Lung (tissue), 12 donors: ENCODE results near the gene TTLL3. TPM values are rescaled to one million over a fixed set of nuclear protein-coding genes. Genes with fewer than 3 reads are reported as not detected.

Experiments
- ATAC-seq: fragments of 200-7000 bp; cut with Tn5 transposase; one replicate; pipeline ENCODE4 v1.9.1; 2020; ENCODE audit warnings: moderate number of reproducible peaks; ENCODE audit not compliant: insufficient read depth, low FRiP score
- DNase-seq, 3 donors: peaks; one replicate each; pipeline ENCODE4 v3.0.0-alpha.2; 2013 to 2017
- H3K27ac ChIP-seq, 2 donors: one replicate each; pipeline ENCODE4 v1.5.1; 2013; ENCODE audit warnings: mild to moderate bottlenecking in 2 of 2, moderate library complexity in 2 of 2, control low read depth in 1 of 2, inconsistent platforms in 1 of 2, low read depth in 1 of 2, low read length in 1 of 2
- H3K27me3 ChIP-seq, 3 donors: one replicate each; pipeline ENCODE4 v1.5.1; 2013; ENCODE audit warnings: low read length in 2 of 3; ENCODE audit not compliant: control insufficient read depth in 3 of 3, insufficient read depth in 3 of 3
- H3K36me3 ChIP-seq, 4 donors: one replicate each; pipeline ENCODE4 v1.5.1; 2013; ENCODE audit warnings: low read length in 4 of 4, mild to moderate bottlenecking in 1 of 4, moderate library complexity in 1 of 4; ENCODE audit not compliant: control insufficient read depth in 4 of 4, insufficient read depth in 4 of 4
- H3K4me1 ChIP-seq, 5 donors: one replicate each; pipeline ENCODE4 v1.5.1; 2013; ENCODE audit warnings: low read length in 5 of 5, mild to moderate bottlenecking in 2 of 5, moderate library complexity in 1 of 5; ENCODE audit not compliant: control insufficient read depth in 5 of 5, insufficient read depth in 5 of 5
- H3K4me3 ChIP-seq: one replicate; pipeline ENCODE4 v1.5.1; 2013; ENCODE audit warnings: mild to moderate bottlenecking, control low read depth, moderate library complexity
- H3K9ac ChIP-seq, 2 donors: one replicate each; pipeline ENCODE4 v1.5.1; 2013; ENCODE audit warnings: low read length in 2 of 2, control low read depth in 1 of 2; ENCODE audit not compliant: insufficient read depth in 1 of 2
- H3K9me3 ChIP-seq, 4 donors: one replicate each; pipeline ENCODE4 v1.5.1; 2013; ENCODE audit warnings: low read length in 3 of 4, mild to moderate bottlenecking in 1 of 4, moderate library complexity in 1 of 4; ENCODE audit not compliant: control insufficient read depth in 4 of 4, insufficient read depth in 3 of 4
- CTCF ChIP-seq: IDR thresholded peaks from 2 replicates; pipeline ENCODE4 v1.5.1; 2012; ENCODE audit warnings: mild to moderate bottlenecking; ENCODE audit errors: control extremely low read depth, extremely low read depth
- WGBS, 2 donors: extraction: QIAGEN DNeasy Blood & Tissue Kit; methylation state at CpG; one replicate each; pipeline ENCODE4 v1.1.7; 2013; 5-methylcytosine and 5-hydroxymethylcytosine counted together
- polyA plus RNA-seq, 2 donors: library from polyadenylated mRNA; stranded (reverse); fragments of 200-250 nt; gene quantifications; one replicate each; pipeline ENCODE4 v1.2.1, GENCODE V29; 2013
- total RNA-seq, 2 donors: library from RNA; depleted of rRNA in 1 of 2; stranded (reverse); fragments of >200 nt in 1 of 2; gene quantifications; one replicate each; pipeline ENCODE4 v1.2.1, GENCODE V29; 2014 to 2021
- donor health status: control.
- donor health status: control.
- donor health status: Bipolar disorder and iron deficiency.
- donor health status: healthy.
- donor health status: DM: yes; HTN: yes; CAD: no.

Gene TTLL3
- total and polyA plus RNA-seq, 4 donors = 28.4 to 82.3 (median 37.5) TPM

DNA sequence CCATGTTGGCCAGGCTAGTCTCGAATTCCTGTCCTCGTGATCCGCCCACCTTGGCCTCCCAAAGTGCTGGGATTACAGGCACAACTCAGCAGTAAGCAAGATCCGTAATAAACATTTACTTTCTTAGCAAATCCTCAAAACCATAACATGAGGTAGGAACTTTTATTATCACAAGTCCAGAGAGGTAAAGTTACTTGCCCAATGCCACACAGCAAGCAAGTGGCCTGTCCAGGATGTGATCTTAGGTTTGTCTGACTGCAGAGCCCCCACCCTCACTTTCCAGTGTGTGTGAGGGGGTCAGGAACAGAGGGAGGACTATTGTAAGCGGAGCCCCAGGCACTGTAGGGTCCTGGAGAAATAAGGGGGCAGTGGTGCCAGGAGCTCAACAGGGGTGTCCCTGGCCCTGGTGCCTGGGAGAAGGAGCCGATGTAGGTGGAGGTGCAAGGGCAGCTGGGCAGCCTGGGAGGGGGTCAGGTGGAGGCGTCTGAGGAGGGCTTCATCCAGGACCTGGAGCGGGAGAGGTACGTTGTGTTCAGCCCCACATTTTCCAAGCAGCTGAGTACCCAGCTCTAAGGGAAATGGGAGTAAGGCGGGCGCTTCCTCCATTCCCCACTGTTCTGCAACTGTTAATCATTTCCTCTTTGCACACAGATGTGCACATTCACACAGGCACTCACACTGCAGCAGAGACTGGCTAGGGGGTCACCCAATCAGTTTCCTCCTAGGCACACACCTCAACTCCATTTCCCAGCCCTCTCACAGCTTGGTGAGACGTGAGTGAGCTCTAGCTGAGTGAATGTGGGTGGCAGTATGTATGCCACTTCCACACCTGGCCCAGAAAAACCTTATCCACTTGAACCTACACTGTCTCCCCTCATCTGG is 27.9 kb downstream of the TTLL3 start:
- H3K9me3 ChIP-seq = no peaks in the 10 kb centered on the region
- peaks cover 0 to 4% (median 0%) of the 10 kb centered on the region in 5 donors for H3K4me1 ChIP-seq
- H3K4me3 ChIP-seq = no peak overlapping the region
- peaks cover 7 to 49% (median 37%) of the 10 kb centered on the region in 4 donors for H3K36me3 ChIP-seq
- 60 to 76% methylated on average over 12 of the region's 12 CpGs for WGBS, 2 donors
- no peak overlapping the region for H3K27ac ChIP-seq
- ATAC-seq (no peak), DNase-seq (no peak)
- no peak overlapping the region for H3K9ac ChIP-seq
- no peak for TF ChIP-seq CTCF
- no peaks in the 10 kb centered on the region for H3K27me3 ChIP-seq

DNA sequence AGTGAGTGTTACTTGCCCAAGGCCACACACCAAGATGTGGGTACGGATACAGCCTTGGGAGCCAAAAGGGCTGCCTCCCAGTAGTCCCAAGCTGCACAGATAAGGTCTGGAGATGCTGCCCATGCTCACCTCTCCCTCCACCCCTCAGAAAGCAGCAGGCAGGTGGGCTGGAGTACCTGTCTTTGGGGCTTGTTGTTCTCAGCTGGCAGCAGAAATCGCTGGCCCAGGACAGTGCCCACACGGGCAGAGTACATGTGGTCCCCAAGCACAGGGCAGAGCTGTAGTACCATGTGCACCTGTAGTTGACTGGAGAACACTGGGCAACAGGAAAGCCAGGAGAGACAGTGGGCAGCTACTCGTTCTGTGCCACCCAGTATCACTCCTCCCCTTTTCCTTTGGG is 28.8 kb downstream of the TTLL3 start:
- no peak overlapping the region for H3K9ac ChIP-seq
- no peak overlapping the region for H3K27ac ChIP-seq
- H3K9me3 ChIP-seq = no peaks in the 10 kb centered on the region
- peaks cover 0 to 9% (median 0%) of the 10 kb centered on the region in 5 donors for H3K4me1 ChIP-seq
- H3K27me3 ChIP-seq = no peaks in the 10 kb centered on the region
- WGBS, 2 donors = 78 to 83% methylated on average over 4 of the region's 4 CpGs
- H3K36me3 ChIP-seq = peaks cover 7 to 42% (median 34%) of the 10 kb centered on the region in 4 donors
- ATAC-seq = no peak
- DNase-seq = no peak
- H3K4me3 ChIP-seq = no peak overlapping the region
- no peak for TF ChIP-seq CTCF

- Histone ChIP-seq H3K4me1 (peaks cover 0 to 13% (median 2%) of the 10 kb centered on the region in 5 donors), H3K9me3 (no peaks in the 10 kb centered on the region), H3K36me3 (peaks cover 7 to 25% (median 21%) of the 10 kb centered on the region in 4 donors), H3K27me3 (no peaks in the 10 kb centered on the region), H3K27ac (no peak overlapping the region), H3K4me3 (no peak overlapping the region), H3K9ac (no peak overlapping the region)
- TF ChIP-seq CTCF = no peak
- 82% methylated on average over 8 of the region's 8 CpGs for WGBS, 2 donors
- ATAC-seq (no peak), DNase-seq (no peak)
These were observed 31.0 kb downstream of the TTLL3 start for GRCh38 chr3:9841015-9841414.
